WTC11 (cell line): ENCODE data around the gene TNC.

ENCODE experiments used
- JUN ChIP-seq: sonication (generic); formaldehyde crosslinking; IDR thresholded peaks from 2 replicates; pipeline ENCODE4 v1.8.0; 2023; ENCODE audit warnings: mild to moderate bottlenecking, missing genetic modification reagents
- SMAD3 ChIP-seq: sonication (generic); formaldehyde crosslinking; IDR thresholded peaks from 2 replicates; pipeline ENCODE4 v1.8.0; 2022; ENCODE audit warnings: missing genetic modification reagents, mild to moderate bottlenecking, borderline replicate concordance
- TF ChIP-seq, protein P1 (sequence below): fragments of 250-450 bp; sonication (Bioruptor Pico); IDR thresholded peaks from 2 replicates; pipeline ENCODE4 v2.1.2; 2022; ENCODE audit warnings: mild to moderate bottlenecking, moderate library complexity
- TF ChIP-seq, protein P2 (sequence below): fragments of 200-600 bp; IDR thresholded peaks from 2 replicates; pipeline ENCODE4 v1.8.0; 2022; ENCODE audit warnings: antibody characterized with exemption
- TF ChIP-seq, protein P3 (sequence below): sonication (generic); formaldehyde crosslinking; IDR thresholded peaks from 2 replicates; pipeline ENCODE4 v1.8.1; 2022; ENCODE audit warnings: low read depth, missing genetic modification reagents, borderline replicate concordance

DNA sequence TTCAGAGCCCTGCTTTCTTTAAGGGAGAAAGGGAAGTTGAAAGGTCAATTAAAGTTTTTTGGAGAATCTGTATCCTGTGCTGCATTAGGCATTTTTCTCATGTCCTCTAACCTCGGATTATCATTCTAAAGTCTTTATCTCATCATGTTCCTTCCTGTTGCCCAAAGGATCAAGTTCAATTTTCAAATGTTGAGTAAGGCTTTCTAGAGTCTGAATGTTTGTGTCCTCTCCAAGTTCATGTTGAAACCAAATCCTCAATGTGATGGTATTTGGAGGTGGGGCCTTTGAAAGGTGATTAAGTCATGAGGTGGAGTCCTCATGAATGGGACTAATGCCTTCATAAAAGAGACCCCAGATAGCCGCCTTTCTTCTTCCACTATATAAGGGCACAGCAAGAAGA is 20.2 kb upstream of the TNC start:
- TF ChIP-seq JUN (CRISPR knock-in tag) (no peak), SMAD3 (CRISPR knock-in tag) (no peak)
- TF ChIP-seq, protein P1, sequence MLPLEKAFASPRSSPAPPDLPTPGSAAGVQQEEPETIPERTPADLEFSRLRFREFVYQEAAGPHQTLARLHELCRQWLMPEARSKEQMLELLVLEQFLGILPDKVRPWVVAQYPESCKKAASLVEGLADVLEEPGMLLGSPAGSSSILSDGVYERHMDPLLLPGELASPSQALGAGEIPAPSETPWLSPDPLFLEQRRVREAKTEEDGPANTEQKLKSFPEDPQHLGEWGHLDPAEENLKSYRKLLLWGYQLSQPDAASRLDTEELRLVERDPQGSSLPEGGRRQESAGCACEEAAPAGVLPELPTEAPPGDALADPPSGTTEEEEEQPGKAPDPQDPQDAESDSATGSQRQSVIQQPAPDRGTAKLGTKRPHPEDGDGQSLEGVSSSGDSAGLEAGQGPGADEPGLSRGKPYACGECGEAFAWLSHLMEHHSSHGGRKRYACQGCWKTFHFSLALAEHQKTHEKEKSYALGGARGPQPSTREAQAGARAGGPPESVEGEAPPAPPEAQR (CRISPR knock-in tag) = no peak
- TF ChIP-seq, protein P2, sequence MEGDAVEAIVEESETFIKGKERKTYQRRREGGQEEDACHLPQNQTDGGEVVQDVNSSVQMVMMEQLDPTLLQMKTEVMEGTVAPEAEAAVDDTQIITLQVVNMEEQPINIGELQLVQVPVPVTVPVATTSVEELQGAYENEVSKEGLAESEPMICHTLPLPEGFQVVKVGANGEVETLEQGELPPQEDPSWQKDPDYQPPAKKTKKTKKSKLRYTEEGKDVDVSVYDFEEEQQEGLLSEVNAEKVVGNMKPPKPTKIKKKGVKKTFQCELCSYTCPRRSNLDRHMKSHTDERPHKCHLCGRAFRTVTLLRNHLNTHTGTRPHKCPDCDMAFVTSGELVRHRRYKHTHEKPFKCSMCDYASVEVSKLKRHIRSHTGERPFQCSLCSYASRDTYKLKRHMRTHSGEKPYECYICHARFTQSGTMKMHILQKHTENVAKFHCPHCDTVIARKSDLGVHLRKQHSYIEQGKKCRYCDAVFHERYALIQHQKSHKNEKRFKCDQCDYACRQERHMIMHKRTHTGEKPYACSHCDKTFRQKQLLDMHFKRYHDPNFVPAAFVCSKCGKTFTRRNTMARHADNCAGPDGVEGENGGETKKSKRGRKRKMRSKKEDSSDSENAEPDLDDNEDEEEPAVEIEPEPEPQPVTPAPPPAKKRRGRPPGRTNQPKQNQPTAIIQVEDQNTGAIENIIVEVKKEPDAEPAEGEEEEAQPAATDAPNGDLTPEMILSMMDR = no peak
- TF ChIP-seq, protein P3, sequence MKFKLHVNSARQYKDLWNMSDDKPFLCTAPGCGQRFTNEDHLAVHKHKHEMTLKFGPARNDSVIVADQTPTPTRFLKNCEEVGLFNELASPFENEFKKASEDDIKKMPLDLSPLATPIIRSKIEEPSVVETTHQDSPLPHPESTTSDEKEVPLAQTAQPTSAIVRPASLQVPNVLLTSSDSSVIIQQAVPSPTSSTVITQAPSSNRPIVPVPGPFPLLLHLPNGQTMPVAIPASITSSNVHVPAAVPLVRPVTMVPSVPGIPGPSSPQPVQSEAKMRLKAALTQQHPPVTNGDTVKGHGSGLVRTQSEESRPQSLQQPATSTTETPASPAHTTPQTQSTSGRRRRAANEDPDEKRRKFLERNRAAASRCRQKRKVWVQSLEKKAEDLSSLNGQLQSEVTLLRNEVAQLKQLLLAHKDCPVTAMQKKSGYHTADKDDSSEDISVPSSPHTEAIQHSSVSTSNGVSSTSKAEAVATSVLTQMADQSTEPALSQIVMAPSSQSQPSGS = no peak
